A549 treated with AZD2906 at 1 μM for 4 hours (cell line): ENCODE measurements around the gene SOX12. TPM values are rescaled to one million over a fixed set of nuclear protein-coding genes. Genes with fewer than 3 reads are reported as not detected.

Experiments used
- total RNA-seq: library from RNA; stranded (reverse); fragments of 200-300 nt; extraction: Qiagen RNA extraction; gene quantifications from 5 replicates; pipeline ENCODE4 v1.2.3, GENCODE V29; 2022

Gene SOX12
- 18.6 to 27.9 TPM (median 25.6 TPM) in 5 replicates for total RNA-seq

DNA sequence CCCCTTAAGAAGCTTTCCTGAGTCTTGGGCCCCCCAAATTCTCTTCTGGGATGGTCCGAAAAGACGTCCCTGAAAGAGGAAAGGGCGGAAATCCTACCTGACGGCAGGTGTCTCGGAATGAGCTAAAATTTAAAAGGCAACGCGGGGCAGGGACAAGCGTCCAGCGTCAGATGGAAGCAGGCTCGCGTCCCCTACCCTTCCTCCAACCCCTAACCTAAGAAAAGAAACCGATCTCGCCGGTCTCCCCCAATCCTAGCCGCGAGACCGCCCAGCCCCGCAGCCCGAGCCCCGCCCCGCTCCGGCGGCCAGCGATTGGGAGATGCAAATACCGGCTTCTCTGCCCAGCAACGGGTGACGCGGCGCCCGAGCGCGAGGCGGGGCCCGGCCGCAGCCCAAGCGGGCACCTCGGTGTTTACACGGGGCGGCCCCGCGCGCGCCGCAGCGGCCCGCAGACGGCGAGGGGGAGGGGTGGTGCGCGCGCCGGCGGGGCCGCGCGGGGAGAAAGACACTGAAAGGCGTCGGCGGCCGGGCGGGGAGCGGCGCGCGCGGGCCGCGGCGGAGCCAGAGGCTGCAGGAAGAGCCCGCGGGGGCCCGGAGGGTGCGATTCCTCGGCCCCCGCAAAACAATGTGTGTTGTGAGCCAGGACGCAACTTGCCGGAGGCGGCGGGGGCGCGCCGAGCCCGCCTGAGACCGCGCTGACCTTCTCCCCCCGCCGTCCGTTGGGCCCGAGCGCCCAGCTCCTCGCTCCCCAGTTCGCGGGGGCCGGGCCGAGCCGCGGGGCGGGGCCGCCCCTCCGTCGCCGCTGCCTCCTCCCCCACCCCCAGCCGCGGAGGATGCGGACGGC, at the start of gene SOX12:
SOX12 (plus strand) TSS at position 508 of the 844 bp plus-strand sequence. CDS start 373 bp downstream, outside the sequence.

DNA sequence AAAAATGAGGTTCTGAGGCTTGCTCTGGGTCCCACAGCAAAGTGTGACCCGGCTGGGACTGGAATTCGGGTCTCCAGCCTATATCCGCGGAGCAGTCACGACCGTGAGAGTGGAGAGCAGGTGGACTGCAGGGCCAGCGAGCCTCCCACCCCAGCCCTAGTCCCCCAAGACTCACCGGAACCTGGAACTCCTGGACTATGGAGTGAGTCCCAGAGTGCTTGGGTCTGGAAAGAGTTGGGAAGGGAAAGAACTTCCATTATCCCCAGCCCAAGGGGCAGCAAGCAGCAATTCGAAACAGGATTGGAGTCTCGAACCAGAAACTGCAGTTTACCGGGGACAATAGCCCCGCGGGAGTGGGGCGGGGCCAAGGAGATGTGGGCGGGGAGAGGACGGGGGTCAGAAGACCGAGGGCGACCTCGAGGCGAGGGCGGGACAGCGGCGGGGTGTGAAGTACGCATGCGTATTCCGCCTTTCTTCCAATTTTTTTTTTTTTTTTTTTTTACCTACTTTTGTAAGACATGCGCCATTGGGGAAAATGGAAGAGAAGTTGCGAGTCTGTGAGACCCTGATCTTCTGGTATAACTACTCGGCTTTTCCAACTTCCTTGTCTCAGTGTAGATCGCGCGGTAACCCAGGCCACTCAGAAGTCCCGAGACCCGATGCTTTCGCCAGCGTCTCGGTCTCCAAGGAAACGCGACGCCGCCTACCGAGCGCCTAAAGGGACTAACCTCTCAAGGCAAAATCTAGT, 35.1 kb upstream of the SOX12 start, which contains the start of gene C20orf96:
C20orf96 (minus strand) TSS at position 667 of the 748 bp plus-strand sequence; CDS start at position 527, 140 bp downstream.

DNA sequence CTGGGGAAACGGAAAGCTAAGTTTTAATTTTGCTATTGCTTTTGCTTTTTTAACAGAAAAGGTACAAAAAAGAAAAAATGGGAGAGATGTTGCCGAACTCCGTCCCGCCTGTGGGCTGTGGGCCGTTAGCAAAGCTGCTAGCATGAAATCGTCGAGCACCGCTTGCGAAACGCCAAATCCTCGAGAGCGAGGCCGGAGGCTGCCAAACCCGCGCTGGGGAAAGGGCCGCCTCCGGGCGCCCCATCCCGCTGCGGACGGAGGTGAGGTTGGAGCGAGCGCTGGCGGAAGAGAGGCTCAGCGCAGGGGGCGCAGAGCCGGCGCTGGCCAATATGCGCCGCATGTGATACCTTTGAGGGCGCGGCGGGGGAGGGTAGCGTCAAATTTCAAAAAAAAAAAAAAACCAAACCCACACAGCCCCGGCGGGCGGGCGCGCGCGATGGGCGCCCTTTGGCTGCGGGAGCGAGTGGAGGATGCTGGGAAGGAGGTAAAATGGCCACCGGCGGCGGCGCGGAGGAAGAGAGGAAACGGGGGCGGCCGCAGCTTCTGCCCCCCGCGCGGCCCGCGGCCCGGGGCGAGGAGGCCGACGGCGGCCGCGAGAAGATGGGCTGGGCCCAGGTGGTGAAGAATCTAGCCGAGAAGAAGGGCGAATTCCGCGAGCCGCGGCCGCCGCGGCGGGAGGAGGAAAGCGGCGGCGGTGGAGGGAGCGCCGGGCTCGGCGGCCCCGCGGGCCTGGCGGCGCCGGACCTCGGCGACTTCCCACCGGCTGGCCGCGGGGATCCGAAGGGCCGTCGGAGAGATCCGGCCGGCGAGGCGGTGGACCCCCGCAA, 28.0 kb upstream of the SOX12 start, which contains the start of gene ZCCHC3:
ZCCHC3 (plus strand) TSS at position 473 of the 827 bp plus-strand sequence; CDS start at position 490, 17 bp downstream.

GRCh38 chr20:346640-347316, 21.4 kb downstream of the SOX12 start, which contains the start of gene NRSN2:
TSS of gene NRSN2 (plus strand) at chr20:347111. CDS start at chr20:349644, 2,533 bp downstream.

Other genes with a start within 250 kb of the SOX12 start
- gene DEFB125, start 237.9 kb upstream of the SOX12 start, total RNA-seq: not detected in 5 replicates
- not detected in 5 replicates for gene DEFB126, start 183.0 kb upstream of the SOX12 start, total RNA-seq
- gene DEFB127, start 168.1 kb upstream of the SOX12 start, total RNA-seq: not detected in 5 replicates
- gene DEFB128, start 135.8 kb upstream of the SOX12 start, total RNA-seq: not detected in 5 replicates
- not detected in 5 replicates for gene DEFB129, start 98.3 kb upstream of the SOX12 start, total RNA-seq
- gene DEFB132, start 67.8 kb upstream of the SOX12 start, total RNA-seq: not detected in 5 replicates
- gene C20orf96, start 34.8 kb upstream of the SOX12 start, total RNA-seq: 10.4 to 11.1 TPM (median 10.9 TPM) in 5 replicates
- 17.7 to 22.9 TPM (median 21.2 TPM) in 5 replicates for gene ZCCHC3, start 28.0 kb upstream of the SOX12 start, total RNA-seq
- 56.3 to 65.1 TPM (median 62.8 TPM) in 5 replicates for gene NRSN2, start 21.6 kb downstream of the SOX12 start, total RNA-seq
- gene TRIB3, start 55.2 kb downstream of the SOX12 start, total RNA-seq: 55.9 to 71.0 TPM (median 65.5 TPM) in 5 replicates
- 108 to 152 TPM (median 145 TPM) in 5 replicates for gene RBCK1, start 82.7 kb downstream of the SOX12 start, total RNA-seq
- 31.1 to 34.6 TPM (median 32.7 TPM) in 5 replicates for gene TBC1D20, start 137.0 kb downstream of the SOX12 start, total RNA-seq
- 125 to 154 TPM (median 141 TPM) in 5 replicates for gene CSNK2A1, start 218.2 kb downstream of the SOX12 start, total RNA-seq